C4-2B (cell line): ENCODE measurements around the gene MOB2.
"Not testable (repeated sequence)": the region's sequence is repeated elsewhere in the genome, so short reads cannot be mapped to it uniquely, and the experiment has no call there.

Experiments used
- H3K27ac ChIP-seq: fragments of 450-650 bp; 2 replicates; pipeline ENCODE4 v1.5.1; 2017
- CTCF ChIP-seq: fragments of 450-650 bp; conservative IDR thresholded peaks from 2 replicates; pipeline ENCODE4 v1.5.1; 2017; ENCODE audit warnings: mild to moderate bottlenecking
- ZFX ChIP-seq: fragments of 450-650 bp; IDR thresholded peaks from 2 replicates; pipeline ENCODE4 v1.6.1; 2017

The MOB2 gene

DNA sequence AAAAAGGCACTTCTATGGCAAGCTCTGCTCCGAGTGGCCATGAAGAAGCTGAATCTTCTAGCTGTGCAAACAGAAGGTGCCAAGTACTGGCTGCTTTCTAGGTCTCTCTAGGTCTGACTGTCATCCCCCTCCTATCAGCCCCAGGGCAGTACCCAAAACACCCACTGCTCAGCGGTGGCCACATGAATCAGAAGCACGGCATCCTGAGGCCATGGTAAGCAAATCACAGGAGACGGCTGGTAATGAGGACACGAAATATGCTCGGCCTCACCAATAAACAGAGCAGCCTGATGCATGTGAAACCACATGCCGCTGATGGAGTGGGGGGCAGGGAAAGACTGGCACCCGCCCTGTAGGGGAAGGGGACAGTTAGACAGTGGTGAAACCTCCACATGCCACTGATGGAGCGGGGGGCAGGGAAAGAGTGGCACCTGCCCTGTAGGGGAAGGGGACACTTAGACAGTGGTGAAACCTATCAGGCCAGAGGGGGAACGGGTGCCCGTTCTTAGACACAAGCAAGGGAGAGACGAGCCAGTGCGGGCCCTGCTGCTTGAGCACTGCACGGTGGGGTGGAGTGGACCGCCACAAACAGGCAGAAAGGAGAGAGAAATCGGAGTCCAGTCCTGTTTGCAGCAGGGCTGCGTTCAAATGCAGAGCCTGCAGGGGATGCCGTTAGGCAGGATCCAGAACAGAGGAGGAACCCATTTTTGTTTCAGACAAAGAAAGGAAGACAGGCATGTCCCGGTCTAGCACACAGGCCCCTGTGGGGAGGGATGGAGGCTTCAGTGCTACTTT is 29.9 kb upstream of the MOB2 start:
- TF ChIP-seq CTCF = no peak
- no peak overlapping the region for H3K27ac ChIP-seq

- no peak for TF ChIP-seq ZFX
- peak; percentile 98 for TF ChIP-seq CTCF
- peak overlapping the region; percentile 7 for H3K27ac ChIP-seq
These were observed 28.8 kb upstream of the MOB2 start for GRCh38 chr11:1515082-1516060.

DNA sequence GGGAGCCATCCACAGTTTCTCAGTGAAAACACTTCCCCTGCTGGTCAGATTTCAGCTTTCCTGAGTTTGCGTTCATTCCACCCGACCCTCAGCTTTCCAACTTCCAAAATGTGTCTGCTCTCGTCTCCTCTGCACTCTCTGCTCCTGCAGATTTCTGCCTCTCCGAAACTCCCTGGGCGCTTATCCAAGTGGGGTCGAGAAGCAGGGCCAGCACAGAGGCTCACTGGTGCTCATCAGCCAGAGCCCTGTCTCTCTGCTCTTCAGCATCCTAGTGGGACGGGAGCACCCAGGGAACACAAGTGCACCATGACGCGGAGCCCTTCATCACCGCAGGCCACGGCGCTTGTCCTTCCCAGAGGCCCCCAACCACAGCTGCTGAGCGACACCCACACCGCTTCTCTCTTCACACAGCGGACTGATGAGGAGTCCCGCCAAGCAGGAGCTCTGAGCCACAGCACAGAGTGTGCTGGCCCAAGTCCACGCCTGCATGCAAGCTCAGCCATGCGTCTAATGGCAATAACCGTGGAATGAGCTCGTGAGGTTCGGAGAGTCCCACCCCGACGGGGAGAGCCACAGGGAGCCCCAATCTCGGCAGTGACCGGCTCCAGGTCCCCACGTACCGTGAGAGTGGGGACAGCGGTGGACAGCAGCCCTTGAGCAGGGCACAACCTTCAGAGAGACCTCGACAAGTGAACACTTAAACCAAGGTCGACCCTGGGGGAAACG is 27.9 kb upstream of the MOB2 start:
- TF ChIP-seq ZFX (no peak), CTCF (no peak)

GRCh38 chr11:1513326-1514296 is 27.0 kb upstream of the MOB2 start:
- no peak overlapping the region for H3K27ac ChIP-seq
- TF ChIP-seq CTCF (no peak), ZFX (no peak)

More for the DNA sequence above, 27.9 kb upstream of the MOB2 start:
- no peak overlapping the region for H3K27ac ChIP-seq

- not testable (repeated sequence) for H3K27ac ChIP-seq
These were observed 26.1 kb upstream of the MOB2 start for GRCh38 chr11:1512531-1513258.

GRCh38 chr11:1511937-1512496 is 25.4 kb upstream of the MOB2 start:
- TF ChIP-seq ZFX (no peak), CTCF (no peak)
- no peak overlapping the region for H3K27ac ChIP-seq
